Endothelial cell of umbilical vein (primary cell): ENCODE results near the gene CTIF. TPM values are rescaled to one million over a fixed set of nuclear protein-coding genes. Genes with fewer than 3 reads are reported as not detected.

ENCODE experiments used
- BruUV-seq: library from RNA; stranded (reverse); fragments of 400-500 nt; replicated peaks from 2 replicates; lab custom pipeline; 2021; lab: Mats Ljungman, UMichigan
- CTCF ChIA-PET: fragments of 300-600, 350-600 bp; sonication (Branson Sonifier 250); formaldehyde crosslinking; loops from one replicate; lab custom pipeline; 2021; ENCODE audit warnings: antibody characterized with exemption, inconsistent platforms; lab: Charles Lee
- POLR2A ChIA-PET: fragments of 300-600, 350-600 bp; sonication (Branson Sonifier 250); formaldehyde crosslinking; loops from one replicate; lab custom pipeline; 2021; ENCODE audit warnings: antibody characterized with exemption, inconsistent platforms; lab: Charles Lee
- DNase-seq: peaks from one replicate; pipeline ENCODE4 v3.0.0-alpha.2; 2011; ENCODE audit warnings: low read depth, low spot score
- FAIRE-seq: peaks from 2 replicates; lab custom pipeline; 2011; peaks lifted over from hg19 to GRCh38; lab: Jason Lieb, UNC
- H2AFZ ChIP-seq: 2 replicates; pipeline ENCODE4 v1.6.0; 2012; ENCODE audit warnings: low read depth, low read length, control low read depth, inconsistent platforms
- H3K27ac ChIP-seq: 2 replicates; pipeline ENCODE4 v1.5.1; 2011; ENCODE audit warnings: low read depth, mild to moderate bottlenecking, control low read depth, low read length, moderate library complexity; ENCODE audit not compliant: insufficient read depth
- H3K27me3 ChIP-seq, 2 experiments: 2 replicates each; pipeline versions ENCODE4 v1.6.0 to v1.6.1; 2011; ENCODE audit warnings: low read length in 2 of 2, mixed read lengths in 1 of 2; ENCODE audit not compliant: control insufficient read depth in 2 of 2, insufficient read depth in 2 of 2
- H3K36me3 ChIP-seq, 2 experiments: 2 replicates in 1 of 2; 3 replicates in 1 of 2; pipeline ENCODE4 v1.5.1; 2011; ENCODE audit warnings: low read length in 2 of 2, mild to moderate bottlenecking in 1 of 2, moderate library complexity in 1 of 2; ENCODE audit not compliant: control insufficient read depth in 2 of 2, insufficient read depth in 2 of 2; ENCODE audit errors: extremely low read depth in 1 of 2
- H3K4me1 ChIP-seq: 3 replicates; pipeline ENCODE4 v1.5.1; 2011; ENCODE audit warnings: mild to moderate bottlenecking, low read length; ENCODE audit not compliant: control insufficient read depth, insufficient read depth; ENCODE audit errors: extremely low read depth
- H3K4me2 ChIP-seq: 2 replicates; pipeline ENCODE4 v1.6.1; 2011; ENCODE audit warnings: low read length, control low read depth, mixed read lengths; ENCODE audit not compliant: insufficient read depth
- H3K4me3 ChIP-seq, 3 experiments: fragments of 200-600 bp in 1 of 3; sonication (generic), shearing (Covaris generic) in 1 of 3; replicated peaks in 1 of 3; 2 replicates each; pipeline ENCODE4 v1.5.1; 2011 to 2016; ENCODE audit warnings: control low read depth in 3 of 3, low read length in 3 of 3, mild to moderate bottlenecking in 2 of 3, inconsistent platforms in 1 of 3, low read depth in 1 of 3, moderate library complexity in 1 of 3; ENCODE audit not compliant: insufficient read depth in 1 of 3
- H3K79me2 ChIP-seq: 2 replicates; pipeline ENCODE4 v1.6.0; 2012; ENCODE audit warnings: low read length, inconsistent platforms; ENCODE audit not compliant: control insufficient read depth, insufficient read depth
- H3K9ac ChIP-seq: replicated peaks from 2 replicates; pipeline ENCODE3; 2011; ENCODE audit warnings: low read length, control low read depth; ENCODE audit not compliant: insufficient read depth; ENCODE audit errors: extremely low read depth
- H3K9me1 ChIP-seq: replicated peaks from 3 replicates; pipeline ENCODE4 v1.6.0; 2011; ENCODE audit warnings: mild to moderate bottlenecking, low read length; ENCODE audit not compliant: control insufficient read depth, insufficient read depth; ENCODE audit errors: extremely low read depth
- H3K9me3 ChIP-seq: replicated peaks from 2 replicates; pipeline ENCODE4 v1.5.1; 2012; ENCODE audit warnings: low read length, inconsistent platforms; ENCODE audit not compliant: control insufficient read depth, insufficient read depth
- H4K20me1 ChIP-seq: replicated peaks from 2 replicates; pipeline ENCODE3; 2011; ENCODE audit warnings: mild to moderate bottlenecking, low read length; ENCODE audit not compliant: control insufficient read depth, insufficient read depth; ENCODE audit errors: extremely low read depth
- EZH2 ChIP-seq: IDR thresholded peaks from 2 replicates; pipeline ENCODE4 v1.6.1; 2012; ENCODE audit warnings: borderline replicate concordance, low read depth, mild to moderate bottlenecking, moderate library complexity, low read length, inconsistent platforms; ENCODE audit not compliant: severe bottlenecking
- GATA2 ChIP-seq: IDR thresholded peaks from 2 replicates; pipeline ENCODE4 v1.7.0; 2011; ENCODE audit warnings: low read depth, mild to moderate bottlenecking, moderate library complexity, mixed read lengths, low read length; ENCODE audit not compliant: insufficient read length, insufficient read depth
- JUN ChIP-seq: IDR thresholded peaks from 2 replicates; pipeline ENCODE4 v1.6.1; 2011; ENCODE audit warnings: borderline replicate concordance, low read depth; ENCODE audit not compliant: insufficient read length, insufficient read depth
- MYC ChIP-seq: IDR thresholded peaks from one replicate; pipeline ENCODE4 v1.6.1; 2011; ENCODE audit warnings: mild to moderate bottlenecking, low read depth, low read length
- dilution Hi-C: fragments of 300-500 bp; cut with MboI; formaldehyde crosslinking; loops from one replicate; pipeline ENCODE4 v1.15.0; 2019; ENCODE audit warnings: low sequenced_read_pairs; ENCODE audit not compliant: extremely low pct_ligation_motif_present
- intact Hi-C: fragments of 100-400 bp; cut with micrococcal nuclease; formaldehyde crosslinking; loops from one replicate; pipeline ENCODE4 v1.10.0; 2022
- polyA plus RNA-seq, 4 experiments: library from polyadenylated mRNA; depleted of rRNA in 3 of 4; stranded (reverse) in 3 of 4; unstranded in 1 of 4; fragments of >200 nt; gene quantifications; 2 replicates each; pipeline versions ENCODE4 v1.2.1 to v1.2.3, GENCODE V29; 2011 to 2012; ENCODE audit warnings: missing spikeins in 1 of 4
- total RNA-seq: library from RNA; stranded (reverse); gene quantifications from 2 replicates; pipeline ENCODE4 v1.2.3, GENCODE V29; 2021

The CTIF gene
- total and polyA plus RNA-seq, 2 donors (not counting 3 experiments of a cell fraction or from before 2014, with no cell fraction given), result 20.9 to 57.7 TPM

DNA sequence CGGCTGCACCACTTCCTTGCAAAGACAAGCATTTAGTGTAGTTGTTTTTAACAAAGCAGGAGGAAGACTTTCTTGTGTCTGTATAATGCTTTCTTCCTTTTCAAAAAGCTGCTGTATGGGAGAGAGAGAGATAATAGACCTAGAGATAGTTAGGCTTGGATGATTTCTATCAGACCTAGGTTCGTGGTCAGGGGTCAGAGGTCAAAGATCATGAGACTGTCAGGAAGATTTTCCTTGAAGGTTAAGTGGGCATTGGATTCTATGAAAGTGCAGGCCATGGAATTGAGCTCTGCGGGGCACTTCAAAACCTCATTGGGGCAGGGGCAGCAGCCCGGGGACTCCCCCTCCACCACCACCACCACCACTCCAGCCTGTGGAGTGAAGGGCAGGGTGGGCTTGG, 164.6 kb downstream of the CTIF start:
- DNase-seq (no peak), FAIRE-seq (no peak)
- Histone ChIP-seq H3K9me3 (no peaks in the 10 kb centered on the region), H3K4me2 (no peak overlapping the region), H3K4me1 (no peaks in the 10 kb centered on the region), H3K9ac (no peak overlapping the region), H4K20me1 (no peaks in the 10 kb centered on the region), H3K9me1 (no peaks in the 10 kb centered on the region), H3K27me3 (no peaks in the 10 kb centered on the region), H3K4me3 (no peak overlapping the region), H3K36me3 (peaks cover 0 to 5% of the 10 kb centered on the region in 2 experiments), H2AFZ (no peak overlapping the region), H3K27ac (no peak overlapping the region), H3K79me2 (no peaks in the 10 kb centered on the region)
- POLR2A ChIA-PET, result no interaction called here
- TF ChIP-seq MYC, result no peak
- TF ChIP-seq JUN, result no peak
- TF ChIP-seq EZH2, result no peak
- no peak for TF ChIP-seq GATA2
- dilution Hi-C loops (no loop called here), intact Hi-C loops (no loop called here)
- CTCF ChIA-PET, result interaction anchor here (1.2 to 2.5 kb wide), 4 partner anchors 8 to 339 kb away, joined by 3 to 9 read pairs (median 4); no protein-coding TSS in a partner anchor
- no TSS peak for BruUV-seq

DNA sequence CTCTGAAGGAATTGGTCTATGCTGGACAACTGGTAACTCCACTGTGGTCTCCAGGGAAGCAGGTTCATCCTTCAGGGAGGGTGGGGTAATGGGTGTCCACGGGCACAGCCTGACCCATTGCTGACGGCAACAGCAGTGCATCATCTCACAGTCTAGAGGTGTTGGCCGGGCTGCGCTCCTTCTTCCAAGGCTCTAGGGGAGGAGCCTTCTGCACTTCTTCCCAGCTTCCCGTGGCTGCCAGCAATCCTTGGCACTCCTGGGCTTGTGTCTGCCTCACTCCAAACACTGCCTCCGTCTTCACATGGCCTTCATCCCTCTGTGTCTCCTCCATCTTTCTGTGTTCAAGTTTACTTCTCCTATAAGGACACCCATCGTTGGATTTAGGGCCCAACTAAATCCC, 166.2 kb downstream of the CTIF start:
- H3K9me1 ChIP-seq, result no peaks in the 10 kb centered on the region
- no peaks in the 10 kb centered on the region for H4K20me1 ChIP-seq
- DNase-seq (no peak), FAIRE-seq (no peak)
- peaks cover 0 to 3% of the 10 kb centered on the region in 2 experiments for H3K36me3 ChIP-seq
- no peaks in the 10 kb centered on the region for H3K79me2 ChIP-seq
- CTCF ChIA-PET, result no interaction called here
- H3K4me2 ChIP-seq, result no peak overlapping the region
- no peaks in the 10 kb centered on the region for H3K27me3 ChIP-seq
- no peaks in the 10 kb centered on the region for H3K9me3 ChIP-seq
- no peak overlapping the region for H3K9ac ChIP-seq
- peaks cover 15% of the 10 kb centered on the region for H3K4me1 ChIP-seq
- no TSS peak for BruUV-seq
- no peak overlapping the region for H3K27ac ChIP-seq
- H3K4me3 ChIP-seq, result no peak overlapping the region
- dilution Hi-C loops (no loop called here), intact Hi-C loops (no loop called here)
- POLR2A ChIA-PET, result no interaction called here
- TF ChIP-seq JUN, result no peak
- no peak for TF ChIP-seq MYC
- no peak overlapping the region for H2AFZ ChIP-seq
